Stomach smooth muscle (tissue), 2 donors: ENCODE results near the gene DCXR.

Source experiments
- H3K27ac ChIP-seq: one replicate; pipeline ENCODE4 v1.7.0; 2013; ENCODE audit warnings: mild to moderate bottlenecking, low read length, inconsistent platforms
- H3K27me3 ChIP-seq, 2 donors: one replicate each; pipeline ENCODE4 v1.7.0; 2013; ENCODE audit warnings: low read length in 2 of 2; ENCODE audit not compliant: insufficient read depth in 2 of 2, control insufficient read depth in 1 of 2
- H3K36me3 ChIP-seq, 2 donors: one replicate each; pipeline ENCODE4 v1.7.0; 2013; ENCODE audit warnings: low read length in 2 of 2; ENCODE audit not compliant: control insufficient read depth in 2 of 2, insufficient read depth in 2 of 2
- H3K4me1 ChIP-seq: one replicate; pipeline ENCODE4 v1.7.0; 2013; ENCODE audit warnings: low read length; ENCODE audit not compliant: control insufficient read depth, insufficient read depth
- H3K4me3 ChIP-seq, 2 donors: one replicate each; pipeline ENCODE4 v1.7.0; 2013; ENCODE audit warnings: low read length in 2 of 2
- H3K9ac ChIP-seq, 2 donors: one replicate each; pipeline ENCODE4 v1.7.0; 2013; ENCODE audit warnings: low read length in 2 of 2, mild to moderate bottlenecking in 1 of 2
- H3K9me3 ChIP-seq, 2 donors: one replicate each; pipeline ENCODE4 v1.7.0; 2013; ENCODE audit warnings: low read length in 2 of 2; ENCODE audit not compliant: control insufficient read depth in 2 of 2
- donor health status: healthy.
- donor health status: Pancreatic carcinoma.

DCXR gene

GRCh38 chr17:81992306-81993102 lies 45.0 kb downstream of the DCXR start:
- Histone ChIP-seq H3K27me3 (no peaks in the 10 kb centered on the region), H3K9me3 (no peaks in the 10 kb centered on the region), H3K27ac (peak overlapping the region; percentile 6), H3K4me1 (peaks cover 23% of the 10 kb centered on the region), H3K9ac (peak overlapping the region; percentile 36 to 41), H3K36me3 (peaks cover 0 to 5% of the 10 kb centered on the region in 2 donors), H3K4me3 (peak overlapping the region in 1 of 2 donors; percentile 60)

DNA sequence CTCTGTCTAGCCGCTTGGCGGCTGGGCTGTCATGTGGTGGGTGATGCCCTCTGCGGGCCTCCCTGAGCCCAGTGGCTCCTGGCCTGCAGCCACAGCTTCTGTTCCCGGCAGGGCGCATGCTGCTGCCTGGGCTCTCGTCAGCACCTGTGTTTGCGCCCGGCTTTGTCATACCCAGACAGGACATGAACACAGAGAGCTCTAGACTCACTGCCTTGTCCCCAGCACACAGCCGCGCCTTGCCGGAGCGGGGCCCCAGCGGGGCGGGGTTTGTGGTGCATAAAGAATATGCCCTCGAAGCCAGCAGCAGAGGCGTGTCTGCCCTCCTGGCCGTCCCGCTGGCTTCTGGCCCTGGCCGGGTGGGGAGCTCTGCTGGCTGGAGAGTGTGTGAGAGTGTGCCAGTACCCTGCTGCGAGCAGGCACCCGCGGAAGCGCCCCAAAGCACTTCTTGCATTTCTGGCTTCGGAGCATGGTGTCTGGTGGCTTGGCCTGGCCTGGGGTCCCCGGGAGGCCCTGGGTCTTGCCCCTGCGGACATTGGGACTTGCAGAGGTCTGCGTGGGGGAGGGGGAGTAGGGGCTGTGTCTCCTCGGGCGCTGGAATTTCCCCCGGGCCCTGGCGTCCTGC lies 45.7 kb downstream of the DCXR start:
- H3K4me3 ChIP-seq = peak overlapping the region; percentile 43 to 60
- peaks cover 23% of the 10 kb centered on the region for H3K4me1 ChIP-seq
- peak overlapping the region; percentile 41 to 42 for H3K9ac ChIP-seq
- peaks cover 0 to 2% of the 10 kb centered on the region in 2 donors for H3K36me3 ChIP-seq
- no peaks in the 10 kb centered on the region for H3K27me3 ChIP-seq
- H3K9me3 ChIP-seq = no peaks in the 10 kb centered on the region
- H3K27ac ChIP-seq = peak overlapping the region; percentile 6

DNA sequence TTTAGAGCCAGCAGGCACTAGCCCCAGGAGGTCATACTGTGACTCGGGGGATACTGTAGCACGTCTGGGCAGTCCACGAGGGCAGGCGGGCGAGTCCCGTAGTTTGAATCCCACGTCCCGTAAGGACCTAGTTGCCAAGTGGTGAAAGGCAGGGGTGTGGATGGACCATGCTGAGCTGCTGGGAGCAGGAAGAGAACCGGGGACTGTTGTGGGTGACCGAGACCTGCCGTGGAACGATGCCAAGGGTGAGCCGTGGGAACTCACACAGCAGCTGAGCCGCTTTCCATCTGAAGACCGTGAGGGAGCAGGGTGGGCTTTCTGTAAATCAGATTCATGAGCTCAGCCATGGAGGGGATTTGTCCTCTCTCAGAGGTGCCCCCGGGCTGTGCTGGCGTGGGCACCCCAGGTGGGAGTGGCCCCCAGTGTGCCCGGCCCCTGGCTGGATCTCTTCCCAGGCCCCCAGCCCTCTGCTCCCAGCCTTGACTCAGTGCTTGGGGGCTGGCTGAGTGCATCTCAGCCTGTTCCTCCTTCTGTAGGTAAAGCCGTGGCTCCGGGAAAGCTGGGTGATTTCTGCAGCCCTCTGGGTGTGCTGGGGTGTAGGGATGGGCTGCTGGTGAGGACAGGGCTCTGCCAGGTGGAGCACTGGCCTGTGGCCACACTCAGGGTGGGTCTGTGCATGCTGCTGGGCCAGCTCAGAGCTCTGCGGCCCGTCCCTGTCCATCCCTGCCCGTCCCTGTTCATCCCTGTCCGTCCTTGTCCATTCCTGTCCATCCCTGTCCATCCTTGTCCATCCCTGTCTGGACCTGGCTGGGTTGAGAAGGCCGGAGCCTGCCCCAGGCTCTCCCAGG lies 46.4 kb downstream of the DCXR start:
- Histone ChIP-seq H3K36me3 (peaks cover 2% of the 10 kb centered on the region in 2 donors), H3K4me1 (peaks cover 23% of the 10 kb centered on the region), H3K9ac (peak overlapping the region; percentile 41 to 42)

GRCh38 chr17:81987161-81987770 lies 50.2 kb downstream of the DCXR start:
- no peaks in the 10 kb centered on the region for H3K9me3 ChIP-seq
- H3K4me1 ChIP-seq = peaks cover 15% of the 10 kb centered on the region
- peaks cover 14 to 16% of the 10 kb centered on the region in 2 donors for H3K36me3 ChIP-seq
- no peak overlapping the region for H3K4me3 ChIP-seq
- H3K9ac ChIP-seq = no peak overlapping the region
- no peak overlapping the region for H3K27ac ChIP-seq
- H3K27me3 ChIP-seq = no peaks in the 10 kb centered on the region

More for the DNA sequence above, 46.4 kb downstream of the DCXR start:
- Histone ChIP-seq H3K27ac (peak overlapping the region; percentile 6), H3K9me3 (no peaks in the 10 kb centered on the region), H3K27me3 (no peaks in the 10 kb centered on the region), H3K4me3 (peak overlapping the region in 1 of 2 donors; percentile 60)

DNA sequence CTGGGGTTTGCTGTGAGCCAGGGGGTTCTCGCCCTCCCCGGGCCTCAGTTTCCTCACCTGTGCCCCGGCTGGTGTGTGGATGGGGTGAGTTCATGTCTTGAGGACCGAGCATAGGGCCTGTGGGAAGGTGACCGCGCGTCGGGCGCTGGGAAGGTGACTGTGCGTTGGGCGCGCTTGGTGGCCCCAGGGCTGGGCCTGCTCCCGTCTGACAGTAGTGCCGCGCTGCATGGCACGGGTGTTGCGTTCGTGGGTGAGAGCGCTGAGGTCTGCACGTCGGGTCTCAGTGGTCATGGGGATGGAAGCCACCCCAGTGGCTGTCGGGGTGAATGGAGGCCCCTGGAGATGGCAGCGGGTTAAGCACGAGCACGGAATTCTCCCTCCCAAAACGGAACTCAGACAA lies 50.9 kb downstream of the DCXR start:
- Histone ChIP-seq H3K27me3 (no peaks in the 10 kb centered on the region), H3K36me3 (peaks cover 14 to 16% of the 10 kb centered on the region in 2 donors)

More for the DNA sequence above, 50.9 kb downstream of the DCXR start:
- H3K4me3 ChIP-seq = no peak overlapping the region
- no peaks in the 10 kb centered on the region for H3K9me3 ChIP-seq
- H3K9ac ChIP-seq = no peak overlapping the region
- H3K27ac ChIP-seq = no peak overlapping the region
- H3K4me1 ChIP-seq = peaks cover 8% of the 10 kb centered on the region
